Progenitor cell of endocrine pancreas (in vitro differentiated cells): ENCODE measurements around the gene PDXDC1. TPM values are rescaled to one million over a fixed set of nuclear protein-coding genes. Genes with fewer than 3 reads are reported as not detected.
A peak's percentile ranks its signal among the peaks of the same experiment; 100 is the strongest.
"Not testable (repeated sequence)": the region's sequence is repeated elsewhere in the genome, so short reads cannot be mapped to it uniquely, and the experiment has no call there.

ENCODE experiments used
- DNase-seq: peaks from one replicate; pipeline ENCODE4 v3.0.0; 2021; ENCODE audit warnings: low spot score; ENCODE audit not compliant: unreplicated experiment
- H3K27ac Mint-ChIP-seq: 2 replicates; pipeline ENCODE4 v1.8.0; 2021; ENCODE audit warnings: mild to moderate bottlenecking, moderate library complexity, mixed read lengths
- H3K27me3 Mint-ChIP-seq: 2 replicates; pipeline ENCODE4 v1.8.0; 2021; ENCODE audit warnings: mixed read lengths
- H3K36me3 Mint-ChIP-seq: 2 replicates; pipeline ENCODE4 v1.8.0; 2022; ENCODE audit warnings: mixed read lengths; ENCODE audit not compliant: insufficient read depth
- H3K4me1 Mint-ChIP-seq: 2 replicates; pipeline ENCODE4 v1.8.0; 2021; ENCODE audit warnings: low read depth, mixed read lengths
- H3K4me3 Mint-ChIP-seq: 2 replicates; pipeline ENCODE4 v1.8.0; 2021; ENCODE audit warnings: low read depth, mild to moderate bottlenecking, moderate library complexity, mixed read lengths
- H3K9me3 Mint-ChIP-seq: 2 replicates; pipeline ENCODE4 v1.8.0; 2021; ENCODE audit warnings: low read depth, mixed read lengths
- CTCF ChIP-seq: fragments of 200-600 bp; sonication (generic); IDR thresholded peaks from one replicate; pipeline ENCODE4 v1.5.0; 2021; ENCODE audit warnings: antibody characterized with exemption, mild to moderate bottlenecking; ENCODE audit not compliant: unreplicated experiment
- total RNA-seq: library from RNA; stranded (reverse); gene quantifications from 2 replicates; pipeline ENCODE4 v1.2.1, GENCODE V29; 2021

Gene PDXDC1
- total RNA-seq, 1 donor from 2014 or later = 124 TPM

- TF ChIP-seq CTCF = no peak
- H3K4me1 Mint-ChIP-seq = peaks cover 35% of the 10 kb centered on the region
- peak overlapping the region; percentile 86 for H3K4me3 Mint-ChIP-seq
- peaks cover 7% of the 10 kb centered on the region for H3K36me3 Mint-ChIP-seq
- no peaks in the 10 kb centered on the region for H3K9me3 Mint-ChIP-seq
- H3K27me3 Mint-ChIP-seq = no peaks in the 10 kb centered on the region
- no peak for DNase-seq
- peak overlapping the region; percentile 17 for H3K27ac Mint-ChIP-seq
These were observed 79.1 kb downstream of the PDXDC1 start for GRCh38 chr16:15053904-15054303.

GRCh38 chr16:15054357-15055140 is 79.7 kb downstream of the PDXDC1 start:
- Mint-ChIP-seq H3K36me3 (peaks cover 13% of the 10 kb centered on the region), H3K27me3 (no peaks in the 10 kb centered on the region), H3K4me1 (peaks cover 37% of the 10 kb centered on the region), H3K4me3 (peak overlapping the region; percentile 86), H3K9me3 (no peaks in the 10 kb centered on the region), H3K27ac (peak overlapping the region; percentile 88)
- no peak for TF ChIP-seq CTCF
- no peak for DNase-seq

GRCh38 chr16:15055141-15056053 is 80.6 kb downstream of the PDXDC1 start:
- peaks cover 14% of the 10 kb centered on the region for H3K36me3 Mint-ChIP-seq

GRCh38 chr16:15057681-15058417 is 83.0 kb downstream of the PDXDC1 start:
- no peak for DNase-seq
- peaks cover 38% of the 10 kb centered on the region for H3K4me1 Mint-ChIP-seq
- peak overlapping the region; percentile 95 for H3K27ac Mint-ChIP-seq
- H3K4me3 Mint-ChIP-seq = peak overlapping the region; percentile 37
- peaks cover 30% of the 10 kb centered on the region for H3K36me3 Mint-ChIP-seq
- TF ChIP-seq CTCF = no peak
- H3K9me3 Mint-ChIP-seq = no peaks in the 10 kb centered on the region
- no peaks in the 10 kb centered on the region for H3K27me3 Mint-ChIP-seq

More at GRCh38 chr16:15055141-15056053, 80.6 kb downstream of the PDXDC1 start:
- peaks cover 37% of the 10 kb centered on the region for H3K4me1 Mint-ChIP-seq
- no peaks in the 10 kb centered on the region for H3K9me3 Mint-ChIP-seq
- DNase-seq = no peak
- H3K27ac Mint-ChIP-seq = peak overlapping the region; percentile 88
- H3K4me3 Mint-ChIP-seq = peak overlapping the region; percentile 86
- no peaks in the 10 kb centered on the region for H3K27me3 Mint-ChIP-seq
- peak; percentile 42 for TF ChIP-seq CTCF

- no peak for DNase-seq
These were observed 84.5 kb downstream of the PDXDC1 start for GRCh38 chr16:15059324-15059723.

GRCh38 chr16:15062085-15062810 is 87.4 kb downstream of the PDXDC1 start:
- H3K27ac Mint-ChIP-seq, H3K9me3 Mint-ChIP-seq, H3K27me3 Mint-ChIP-seq, H3K4me3 Mint-ChIP-seq, DNase-seq: not testable (repeated sequence)
- Mint-ChIP-seq H3K4me1 (peaks cover 18% of the 10 kb centered on the region), H3K36me3 (peaks cover 38% of the 10 kb centered on the region)

More at GRCh38 chr16:15059324-15059723, 84.5 kb downstream of the PDXDC1 start:
- H3K27me3 Mint-ChIP-seq = no peaks in the 10 kb centered on the region
- no peak overlapping the region for H3K4me3 Mint-ChIP-seq
- H3K4me1 Mint-ChIP-seq = peaks cover 35% of the 10 kb centered on the region
- no peaks in the 10 kb centered on the region for H3K9me3 Mint-ChIP-seq
- H3K36me3 Mint-ChIP-seq = peaks cover 31% of the 10 kb centered on the region
- H3K27ac Mint-ChIP-seq = peak overlapping the region; percentile 84
- no peak for TF ChIP-seq CTCF

GRCh38 chr16:15065961-15066360 is 91.1 kb downstream of the PDXDC1 start:
- H3K9me3 Mint-ChIP-seq, H3K27ac Mint-ChIP-seq, H3K4me3 Mint-ChIP-seq, DNase-seq, H3K4me1 Mint-ChIP-seq, H3K27me3 Mint-ChIP-seq: not testable (repeated sequence)
- H3K36me3 Mint-ChIP-seq = peaks cover 26% of the 10 kb centered on the region
